Right lobe of liver (tissue), 4 donors: ENCODE results near the gene WDFY2.

Experiments used
- POLR2A ChIP-seq: fragments of 450-650 bp; IDR thresholded peaks from one replicate; pipeline ENCODE4 v1.6.1; 2017; ENCODE audit warnings: antibody characterized with exemption, mild to moderate bottlenecking
- TF ChIP-seq, protein P1 (sequence below), 4 donors: fragments of 200-600 bp in 3 of 4; fragments of 450-650 bp in 1 of 4; IDR thresholded peaks; one replicate each; pipeline versions ENCODE4 v1.5.1 to v1.8.0; 2016 to 2022; ENCODE audit warnings: antibody characterized with exemption in 4 of 4, mild to moderate bottlenecking in 2 of 4
- donor health status: DM: no; HTN: no; CAD: no.
- donor health status: DM: no; HTN: no; CAD: no.
- donor health status: DM: no; HTN: yes; CAD: no.

GRCh38 chr13:51794964-51795363 lies 210.7 kb downstream of the WDFY2 start:
- no peak for TF ChIP-seq POLR2A
- TF ChIP-seq, protein P1, sequence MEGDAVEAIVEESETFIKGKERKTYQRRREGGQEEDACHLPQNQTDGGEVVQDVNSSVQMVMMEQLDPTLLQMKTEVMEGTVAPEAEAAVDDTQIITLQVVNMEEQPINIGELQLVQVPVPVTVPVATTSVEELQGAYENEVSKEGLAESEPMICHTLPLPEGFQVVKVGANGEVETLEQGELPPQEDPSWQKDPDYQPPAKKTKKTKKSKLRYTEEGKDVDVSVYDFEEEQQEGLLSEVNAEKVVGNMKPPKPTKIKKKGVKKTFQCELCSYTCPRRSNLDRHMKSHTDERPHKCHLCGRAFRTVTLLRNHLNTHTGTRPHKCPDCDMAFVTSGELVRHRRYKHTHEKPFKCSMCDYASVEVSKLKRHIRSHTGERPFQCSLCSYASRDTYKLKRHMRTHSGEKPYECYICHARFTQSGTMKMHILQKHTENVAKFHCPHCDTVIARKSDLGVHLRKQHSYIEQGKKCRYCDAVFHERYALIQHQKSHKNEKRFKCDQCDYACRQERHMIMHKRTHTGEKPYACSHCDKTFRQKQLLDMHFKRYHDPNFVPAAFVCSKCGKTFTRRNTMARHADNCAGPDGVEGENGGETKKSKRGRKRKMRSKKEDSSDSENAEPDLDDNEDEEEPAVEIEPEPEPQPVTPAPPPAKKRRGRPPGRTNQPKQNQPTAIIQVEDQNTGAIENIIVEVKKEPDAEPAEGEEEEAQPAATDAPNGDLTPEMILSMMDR (IDR thresholded peaks at IDR 0.05): no peak
